Esophagus squamous epithelium (tissue), 4 donors: ENCODE data around the gene LSMEM2.

Experiments used
- CTCF ChIP-seq, 6 experiments: fragments of 450-650 bp in 4 of 6; fragments of 200-600 bp in 2 of 6; sonication (generic) in 2 of 6; IDR thresholded peaks; one replicate each; pipeline ENCODE4 v1.5.1; 2016 to 2019; ENCODE audit warnings: antibody characterized with exemption in 6 of 6, mild to moderate bottlenecking in 4 of 6, moderate library complexity in 4 of 6
- POLR2A ChIP-seq, 4 donors: fragments of 450-650 bp; IDR thresholded peaks; one replicate each; pipeline ENCODE4 v1.6.1; 2017; ENCODE audit warnings: antibody characterized with exemption in 4 of 4, mild to moderate bottlenecking in 4 of 4, moderate library complexity in 3 of 4

GRCh38 chr3:50296721-50297383 lies 18.0 kb downstream of the LSMEM2 start:
- TF ChIP-seq CTCF (IDR thresholded peaks at IDR 0.05) (no peak), POLR2A (IDR thresholded peaks at IDR 0.05) (no peak)
